H1 (cell line): Measurements from ENCODE around the gene COX7A2. TPM values are rescaled to one million over a fixed set of nuclear protein-coding genes. Genes with fewer than 3 reads are reported as not detected.

Experiments used
- CHD1 ChIP-seq: IDR thresholded peaks from 2 replicates; pipeline ENCODE4 v1.6.1; 2012; ENCODE audit warnings: low read depth, low read length, improper control_type of control experiment
- CHD2 ChIP-seq: IDR thresholded peaks from 2 replicates; pipeline ENCODE4 v1.6.1; 2012; ENCODE audit warnings: low read length, improper control_type of control experiment
- CREB1 ChIP-seq: IDR thresholded peaks from 2 replicates; pipeline ENCODE4 v1.6.1; 2012; ENCODE audit warnings: inconsistent platforms
- CTBP2 ChIP-seq: IDR thresholded peaks from 2 replicates; pipeline ENCODE4 v1.7.0; 2011; ENCODE audit warnings: borderline replicate concordance, mild to moderate bottlenecking, moderate library complexity, mixed read lengths, low read length; ENCODE audit not compliant: insufficient read depth, insufficient read length
- E2F6 ChIP-seq: IDR thresholded peaks from 2 replicates; pipeline ENCODE4 v1.6.1; 2012; ENCODE audit warnings: inconsistent platforms
- EZH2 ChIP-seq: fragments of 200-600 bp; sonication (generic); IDR thresholded peaks from 2 replicates; pipeline ENCODE4 v1.7.1; 2012; ENCODE audit warnings: low read depth, mild to moderate bottlenecking, moderate library complexity, low read length, inconsistent platforms; ENCODE audit not compliant: severe bottlenecking
- HDAC6 ChIP-seq: IDR thresholded peaks from one replicate; pipeline ENCODE4 v1.7.1; 2012; ENCODE audit warnings: low read depth, mild to moderate bottlenecking, inconsistent platforms, low read length, moderate library complexity
- JUND ChIP-seq: IDR thresholded peaks from 2 replicates; pipeline ENCODE4 v1.6.1; 2011; ENCODE audit warnings: mild to moderate bottlenecking, improper control_type of control experiment, low read length
- KDM4A ChIP-seq: IDR thresholded peaks from one replicate; pipeline ENCODE4 v1.7.1; 2012; ENCODE audit warnings: low read depth, mild to moderate bottlenecking, moderate library complexity, low read length, inconsistent platforms; ENCODE audit not compliant: severe bottlenecking
- KDM5A ChIP-seq: fragments of 200-600 bp; IDR thresholded peaks from 2 replicates; pipeline ENCODE4 v1.7.1; 2012; ENCODE audit warnings: mild to moderate bottlenecking, low read length, inconsistent platforms, mixed read lengths
- MAFK ChIP-seq: IDR thresholded peaks from 2 replicates; pipeline ENCODE4 v1.6.1; 2012; ENCODE audit warnings: low read depth, mild to moderate bottlenecking, improper control_type of control experiment, low read length
- PHF8 ChIP-seq: fragments of 200-600 bp; sonication (generic); conservative IDR thresholded peaks from 2 replicates; pipeline ENCODE4 v1.7.1; 2012; ENCODE audit warnings: low read depth, mild to moderate bottlenecking, inconsistent platforms, low read length, moderate library complexity
- POU5F1 ChIP-seq: IDR thresholded peaks from 2 replicates; pipeline ENCODE4 v1.6.1; 2011; ENCODE audit warnings: low read depth, mild to moderate bottlenecking, low read length, moderate library complexity
- RBBP5 ChIP-seq: IDR thresholded peaks from 2 replicates; pipeline ENCODE4 v1.7.1; 2012; ENCODE audit warnings: low read depth, mild to moderate bottlenecking, inconsistent platforms, low read length, moderate library complexity, borderline replicate concordance
- SIN3A ChIP-seq, 2 experiments: IDR thresholded peaks in 1 of 2; conservative IDR thresholded peaks in 1 of 2; 2 replicates each; pipeline ENCODE4 v1.6.1; 2011 to 2012; ENCODE audit warnings: low read length in 2 of 2, improper control_type of control experiment in 1 of 2, low read depth in 1 of 2, mild to moderate bottlenecking in 1 of 2
- SIRT6 ChIP-seq: IDR thresholded peaks from one replicate; pipeline ENCODE4 v1.7.1; 2012; ENCODE audit warnings: low read length, inconsistent platforms
- SIX5 ChIP-seq: IDR thresholded peaks from 2 replicates; pipeline ENCODE4 v1.6.1; 2011; ENCODE audit warnings: mild to moderate bottlenecking, low read depth, low read length
- TAF1 ChIP-seq: IDR thresholded peaks from 2 replicates; pipeline ENCODE4 v1.6.1; 2011; ENCODE audit warnings: mild to moderate bottlenecking, low read depth, low read length
- TAF7 ChIP-seq: optimal IDR thresholded peaks from 2 replicates; pipeline ENCODE3; 2011; ENCODE audit warnings: low read depth, mild to moderate bottlenecking, inconsistent platforms, low read length, moderate library complexity, borderline replicate concordance
- polyA plus RNA-seq, 7 experiments: library from polyadenylated mRNA; depleted of rRNA in 3 of 7; stranded (reverse) in 5 of 7; unstranded in 2 of 7; fragments of >200 nt in 5 of 7; fragments of 200-250 nt in 2 of 7; gene quantifications; 1 replicate in 5 of 7; 2 replicates in 1 of 7; 4 replicates in 1 of 7; pipeline versions ENCODE4 v1.2.1 to v1.2.3, GENCODE V29; 2011 to 2013; ENCODE audit warnings: missing spikeins in 2 of 7, mixed read lengths in 2 of 7
- total RNA-seq: library from RNA; stranded (reverse); fragmentation: NEBNext Ultra II Directional; extraction: Animal tissue kit (Norgen Biotek cat#: 25700); gene quantifications from 2 replicates; pipeline ENCODE4 v1.2.1, GENCODE V29; 2021

Gene COX7A2
- total and polyA plus RNA-seq, 2 of the 8 experiments (the other 6 are each of a cell fraction or from before 2014, with no cell fraction given) = 262 to 468 TPM

GRCh38 chr6:75205776-75206575 is 37.6 kb downstream of the COX7A2 start, which contains the start of gene COL12A1 (continued):
- TF ChIP-seq KDM5A (no peak), PHF8 (peak; percentile 47; the same call in 1 of the 2 replicates), CHD1 (no peak), SIX5 (no peak), EZH2 (peak; percentile 26), KDM4A (peak; percentile 95), JUND (peak; percentile 71; the same call in 1 of the 2 replicates), SIRT6 (no peak), CHD2 (no peak), TAF1 (peak; percentile 47; the same call in 1 of the 2 replicates), TAF7 (no peak), E2F6 (no peak), HDAC6 (no peak), RBBP5 (peak; percentile 99), POU5F1 (no peak), CREB1 (no peak), SIN3A (conservative IDR thresholded peaks at IDR 0.05 in 1 of 2, IDR thresholded peaks at IDR 0.05 in 1 of 2; ENCODE audit: low read depth in 1 of 2, low read length in 2 of 2) (no peak), MAFK (no peak), CTBP2 (peak; percentile 98)
